Neural cell (in vitro differentiated cells): ENCODE results near the gene ZNF200.

Experiments
- CTCF ChIP-seq: fragments of 450-650 bp; IDR thresholded peaks from 2 replicates; pipeline ENCODE4 v1.5.1; 2014; ENCODE audit warnings: antibody characterized with exemption, mild to moderate bottlenecking, moderate library complexity; ENCODE audit not compliant: poor library complexity, severe bottlenecking
- EP300 ChIP-seq: fragments of 450-650 bp; conservative IDR thresholded peaks from 2 replicates; pipeline ENCODE4 v1.6.1; 2014; ENCODE audit warnings: antibody characterized with exemption, mild to moderate bottlenecking, moderate library complexity; ENCODE audit not compliant: poor library complexity, severe bottlenecking
- POLR2AphosphoS5 ChIP-seq: IDR thresholded peaks from 2 replicates; pipeline ENCODE4 v1.6.1; 2012
- REST ChIP-seq: IDR thresholded peaks from 2 replicates; pipeline ENCODE4 v1.6.1; 2012; ENCODE audit warnings: borderline replicate concordance

GRCh38 chr16:3186946-3187690 lies 47.8 kb downstream of the ZNF200 start:
- TF ChIP-seq CTCF (no peak), EP300 (no peak), POLR2AphosphoS5 (no peak), REST (no peak)
